Chondrocyte (in vitro differentiated cells): ENCODE data around the gene NARS2. TPM values are rescaled to one million over a fixed set of nuclear protein-coding genes. Genes with fewer than 3 reads are reported as not detected.

Source experiments
- DNase-seq: peaks from one replicate; pipeline ENCODE4 v3.0.0; 2021; ENCODE audit warnings: mixed read lengths, low spot score
- H3K27ac Mint-ChIP-seq: one replicate; pipeline ENCODE4 v1.8.0; 2021; ENCODE audit warnings: mild to moderate bottlenecking, moderate library complexity, mixed read lengths; ENCODE audit not compliant: unreplicated experiment
- H3K27me3 Mint-ChIP-seq: 2 replicates; pipeline ENCODE4 v1.8.0; 2021; ENCODE audit warnings: low read depth, mixed read lengths
- H3K36me3 Mint-ChIP-seq: 2 replicates; pipeline ENCODE4 v1.8.0; 2021; ENCODE audit warnings: low read depth, mixed read lengths
- H3K4me1 Mint-ChIP-seq: 2 replicates; pipeline ENCODE4 v1.8.0; 2021; ENCODE audit warnings: low read depth, mild to moderate bottlenecking, mixed read lengths
- H3K4me3 Mint-ChIP-seq: one replicate; pipeline ENCODE4 v1.8.0; 2021; ENCODE audit warnings: mild to moderate bottlenecking, moderate library complexity, mixed read lengths; ENCODE audit not compliant: unreplicated experiment
- H3K9me3 Mint-ChIP-seq: 2 replicates; pipeline ENCODE4 v1.8.0; 2021; ENCODE audit warnings: low read depth, mixed read lengths
- CTCF ChIP-seq: fragments of 200-600 bp; sonication (generic); IDR thresholded peaks from 2 replicates; pipeline ENCODE4 v1.5.0; 2021; ENCODE audit warnings: antibody characterized with exemption, mild to moderate bottlenecking, moderate library complexity
- total RNA-seq: library from RNA; stranded (reverse); gene quantifications from 3 replicates; pipeline ENCODE4 v1.2.1, GENCODE V29; 2021

Gene NARS2
- total RNA-seq, 1 donor from 2014 or later: 12.4 TPM

DNA sequence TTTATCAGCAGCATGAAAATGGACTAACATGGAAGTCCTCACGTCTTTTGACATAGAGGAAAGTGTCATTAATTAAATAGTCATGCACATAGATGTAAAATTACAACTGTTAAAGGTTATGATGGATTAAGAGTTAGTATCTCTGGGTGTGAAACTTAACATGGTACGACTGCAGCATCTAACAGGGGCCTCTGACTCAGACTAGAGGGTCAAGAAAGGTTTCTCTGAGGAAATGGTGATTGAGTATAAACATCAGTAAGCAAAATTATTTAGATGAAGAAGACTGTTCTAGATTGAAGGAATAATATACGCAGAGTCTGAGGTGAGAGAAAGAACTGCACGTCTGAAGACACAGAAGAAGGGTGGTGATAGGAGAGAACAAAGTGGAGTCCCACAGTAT is 114.9 kb downstream of the NARS2 start:
- no peaks in the 10 kb centered on the region for H3K9me3 Mint-ChIP-seq
- H3K4me1 Mint-ChIP-seq: peaks cover 5% of the 10 kb centered on the region
- no peak for DNase-seq
- TF ChIP-seq CTCF: no peak
- H3K4me3 Mint-ChIP-seq: no peak overlapping the region
- H3K36me3 Mint-ChIP-seq: peaks cover 19% of the 10 kb centered on the region
- no peak overlapping the region for H3K27ac Mint-ChIP-seq
- no peaks in the 10 kb centered on the region for H3K27me3 Mint-ChIP-seq

- Mint-ChIP-seq H3K4me1 (peaks cover 5% of the 10 kb centered on the region), H3K36me3 (peaks cover 17% of the 10 kb centered on the region), H3K27me3 (no peaks in the 10 kb centered on the region), H3K4me3 (no peak overlapping the region), H3K9me3 (no peaks in the 10 kb centered on the region), H3K27ac (no peak overlapping the region)
- no peak for DNase-seq
- TF ChIP-seq CTCF: no peak
Measured at GRCh38 chr11:78457448-78457847, 117.2 kb downstream of the NARS2 start.

GRCh38 chr11:78453140-78453935 is 121.3 kb downstream of the NARS2 start:
- H3K36me3 Mint-ChIP-seq: peaks cover 5% of the 10 kb centered on the region
- no peaks in the 10 kb centered on the region for H3K9me3 Mint-ChIP-seq
- TF ChIP-seq CTCF: no peak
- H3K27ac Mint-ChIP-seq: no peak overlapping the region
- H3K27me3 Mint-ChIP-seq: no peaks in the 10 kb centered on the region
- H3K4me3 Mint-ChIP-seq: no peak overlapping the region
- DNase-seq: no peak
- peaks cover 4% of the 10 kb centered on the region for H3K4me1 Mint-ChIP-seq

DNA sequence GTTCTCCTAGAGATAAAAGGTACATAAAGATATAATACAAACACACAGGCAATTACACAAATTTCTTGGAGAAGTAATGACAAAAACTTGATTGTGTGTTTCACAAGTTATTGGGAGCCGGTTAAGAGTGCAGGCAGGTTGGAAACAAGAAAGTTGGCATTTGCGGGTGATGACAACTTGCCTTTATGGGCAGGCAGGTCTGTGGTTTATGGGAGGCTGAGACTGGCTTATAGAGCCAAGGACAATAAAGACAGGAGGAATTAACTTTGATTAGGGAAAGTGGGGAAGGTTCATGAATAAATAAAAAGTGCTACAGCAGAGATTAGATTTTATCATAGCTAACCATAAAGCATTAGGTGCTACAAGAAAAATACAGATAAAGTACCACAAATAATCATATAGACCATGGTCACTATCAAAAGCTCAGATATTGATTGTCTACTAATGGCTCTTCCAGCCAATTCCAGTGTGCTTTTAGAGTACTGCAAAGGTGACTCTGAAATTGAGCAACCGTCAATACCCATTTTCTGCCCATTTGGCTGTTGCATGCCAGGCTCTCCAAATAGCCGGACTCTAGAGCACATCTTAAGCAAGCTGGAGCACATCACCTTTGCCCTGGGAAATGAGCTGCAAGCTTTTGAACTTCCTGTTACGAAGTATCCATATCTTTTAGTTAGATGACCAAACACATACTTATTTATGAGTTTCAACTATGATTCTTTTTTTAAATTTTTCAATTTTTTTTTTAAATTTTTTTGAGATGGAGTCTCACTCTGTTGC is 123.1 kb downstream of the NARS2 start:
- peaks cover 4% of the 10 kb centered on the region for H3K4me1 Mint-ChIP-seq
- H3K27ac Mint-ChIP-seq: peak overlapping the region; percentile 3
- TF ChIP-seq CTCF: no peak
- no peaks in the 10 kb centered on the region for H3K27me3 Mint-ChIP-seq
- no peak overlapping the region for H3K4me3 Mint-ChIP-seq
- no peak for DNase-seq
- H3K36me3 Mint-ChIP-seq: peaks cover 2% of the 10 kb centered on the region
- no peaks in the 10 kb centered on the region for H3K9me3 Mint-ChIP-seq

GRCh38 chr11:78450866-78451265 is 123.8 kb downstream of the NARS2 start:
- Mint-ChIP-seq H3K4me3 (no peak overlapping the region), H3K9me3 (no peaks in the 10 kb centered on the region), H3K27me3 (no peaks in the 10 kb centered on the region), H3K36me3 (no peaks in the 10 kb centered on the region), H3K27ac (no peak overlapping the region), H3K4me1 (peaks cover 4% of the 10 kb centered on the region)
- TF ChIP-seq CTCF: no peak
- DNase-seq: no peak
